ENCODE data around the gene AGXT2. TPM values are rescaled to one million over a fixed set of nuclear protein-coding genes. Genes with fewer than 3 reads are reported as not detected.
A peak's percentile ranks its signal among the peaks of the same experiment; 100 is the strongest.

Gene AGXT2
- total and polyA plus RNA-seq, 2 of the 13 experiments (the other 11 are each of a cell fraction or from before 2014, with no cell fraction given): 0.04 to 0.13 TPM

GRCh38 chr5:34967540-34967939 lies 80.2 kb downstream of the AGXT2 start (continued):
- TF ChIP-seq GZF1 (CRISPR knock-in tag; IDR thresholded peaks at IDR 0.05): no peak
- TF ChIP-seq MAFF (IDR thresholded peaks at IDR 0.05; ENCODE audit: low read depth, low read length): no peak
- TF ChIP-seq SYNCRIP (IDR thresholded peaks at IDR 0.05; ENCODE audit: insufficient read depth, low read depth, low read length): no peak
- TF ChIP-seq ZMYM3 (CRISPR knock-in tag; IDR thresholded peaks at IDR 0.05): no peak
- no peak for TF ChIP-seq ZNF672 (CRISPR knock-in tag; IDR thresholded peaks at IDR 0.05)
- no peak for TF ChIP-seq ZNF18 (CRISPR knock-in tag; IDR thresholded peaks at IDR 0.05; ENCODE audit: insufficient replicate concordance)
- TF ChIP-seq ZNF891 (CRISPR knock-in tag; IDR thresholded peaks at IDR 0.05): no peak
- no peak for TF ChIP-seq ASH2L (IDR thresholded peaks at IDR 0.05; ENCODE audit: insufficient read length, low read depth, low read length)
- TF ChIP-seq SIX4 (CRISPR knock-in tag; IDR thresholded peaks at IDR 0.05): no peak
- TF ChIP-seq, protein P1, sequence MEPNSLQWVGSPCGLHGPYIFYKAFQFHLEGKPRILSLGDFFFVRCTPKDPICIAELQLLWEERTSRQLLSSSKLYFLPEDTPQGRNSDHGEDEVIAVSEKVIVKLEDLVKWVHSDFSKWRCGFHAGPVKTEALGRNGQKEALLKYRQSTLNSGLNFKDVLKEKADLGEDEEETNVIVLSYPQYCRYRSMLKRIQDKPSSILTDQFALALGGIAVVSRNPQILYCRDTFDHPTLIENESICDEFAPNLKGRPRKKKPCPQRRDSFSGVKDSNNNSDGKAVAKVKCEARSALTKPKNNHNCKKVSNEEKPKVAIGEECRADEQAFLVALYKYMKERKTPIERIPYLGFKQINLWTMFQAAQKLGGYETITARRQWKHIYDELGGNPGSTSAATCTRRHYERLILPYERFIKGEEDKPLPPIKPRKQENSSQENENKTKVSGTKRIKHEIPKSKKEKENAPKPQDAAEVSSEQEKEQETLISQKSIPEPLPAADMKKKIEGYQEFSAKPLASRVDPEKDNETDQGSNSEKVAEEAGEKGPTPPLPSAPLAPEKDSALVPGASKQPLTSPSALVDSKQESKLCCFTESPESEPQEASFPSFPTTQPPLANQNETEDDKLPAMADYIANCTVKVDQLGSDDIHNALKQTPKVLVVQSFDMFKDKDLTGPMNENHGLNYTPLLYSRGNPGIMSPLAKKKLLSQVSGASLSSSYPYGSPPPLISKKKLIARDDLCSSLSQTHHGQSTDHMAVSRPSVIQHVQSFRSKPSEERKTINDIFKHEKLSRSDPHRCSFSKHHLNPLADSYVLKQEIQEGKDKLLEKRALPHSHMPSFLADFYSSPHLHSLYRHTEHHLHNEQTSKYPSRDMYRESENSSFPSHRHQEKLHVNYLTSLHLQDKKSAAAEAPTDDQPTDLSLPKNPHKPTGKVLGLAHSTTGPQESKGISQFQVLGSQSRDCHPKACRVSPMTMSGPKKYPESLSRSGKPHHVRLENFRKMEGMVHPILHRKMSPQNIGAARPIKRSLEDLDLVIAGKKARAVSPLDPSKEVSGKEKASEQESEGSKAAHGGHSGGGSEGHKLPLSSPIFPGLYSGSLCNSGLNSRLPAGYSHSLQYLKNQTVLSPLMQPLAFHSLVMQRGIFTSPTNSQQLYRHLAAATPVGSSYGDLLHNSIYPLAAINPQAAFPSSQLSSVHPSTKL (CRISPR knock-in tag; IDR thresholded peaks at IDR 0.05): peak; percentile 43; the same call in 1 of the 2 replicates
- 0 out of 2 replicates have a peak, but pooled peaks have one; percentile 20 for TF ChIP-seq ZMYM2 (CRISPR knock-in tag; IDR thresholded peaks at IDR 0.05)
- TF ChIP-seq ZNF451 (CRISPR knock-in tag; IDR thresholded peaks at IDR 0.05): no peak
- no peak for TF ChIP-seq BRCA1 (CRISPR knock-in tag; IDR thresholded peaks at IDR 0.05)
- peak; percentile 36; the same call in 1 of the 2 replicates for TF ChIP-seq SALL1 (CRISPR knock-in tag; IDR thresholded peaks at IDR 0.05)
- no peak for TF ChIP-seq SOX6 (IDR thresholded peaks at IDR 0.05)
- TF ChIP-seq SOX6 (CRISPR knock-in tag; IDR thresholded peaks at IDR 0.05): peak; percentile 40
- no peak for TF ChIP-seq ZNF83 (CRISPR knock-in tag; IDR thresholded peaks at IDR 0.05; ENCODE audit: borderline replicate concordance)
- no peak for TF ChIP-seq KDM1A (CRISPR knock-in tag; IDR thresholded peaks at IDR 0.05)
- TF ChIP-seq ZNF468 (CRISPR knock-in tag; IDR thresholded peaks at IDR 0.05): no peak
- peak; percentile 76 for TF ChIP-seq HNF4G (IDR thresholded peaks at IDR 0.05; ENCODE audit: borderline replicate concordance, low read depth, low read length)
- TF ChIP-seq HNF4G (CRISPR knock-in tag; IDR thresholded peaks at IDR 0.05; ENCODE audit: borderline replicate concordance, low read depth): no peak
- TF ChIP-seq ZNF629 (CRISPR knock-in tag; conservative IDR thresholded peaks at IDR 0.05): no peak
- no peak for TF ChIP-seq SOX13 (IDR thresholded peaks at IDR 0.05)
- TF ChIP-seq SOX13 (CRISPR knock-in tag; conservative IDR thresholded peaks at IDR 0.05 in 1 of 2, IDR thresholded peaks at IDR 0.05 in 1 of 2): peak in 1 of 2 experiments; percentile 18; a peak in 1 of 4 replicates
- TF ChIP-seq, protein P2, sequence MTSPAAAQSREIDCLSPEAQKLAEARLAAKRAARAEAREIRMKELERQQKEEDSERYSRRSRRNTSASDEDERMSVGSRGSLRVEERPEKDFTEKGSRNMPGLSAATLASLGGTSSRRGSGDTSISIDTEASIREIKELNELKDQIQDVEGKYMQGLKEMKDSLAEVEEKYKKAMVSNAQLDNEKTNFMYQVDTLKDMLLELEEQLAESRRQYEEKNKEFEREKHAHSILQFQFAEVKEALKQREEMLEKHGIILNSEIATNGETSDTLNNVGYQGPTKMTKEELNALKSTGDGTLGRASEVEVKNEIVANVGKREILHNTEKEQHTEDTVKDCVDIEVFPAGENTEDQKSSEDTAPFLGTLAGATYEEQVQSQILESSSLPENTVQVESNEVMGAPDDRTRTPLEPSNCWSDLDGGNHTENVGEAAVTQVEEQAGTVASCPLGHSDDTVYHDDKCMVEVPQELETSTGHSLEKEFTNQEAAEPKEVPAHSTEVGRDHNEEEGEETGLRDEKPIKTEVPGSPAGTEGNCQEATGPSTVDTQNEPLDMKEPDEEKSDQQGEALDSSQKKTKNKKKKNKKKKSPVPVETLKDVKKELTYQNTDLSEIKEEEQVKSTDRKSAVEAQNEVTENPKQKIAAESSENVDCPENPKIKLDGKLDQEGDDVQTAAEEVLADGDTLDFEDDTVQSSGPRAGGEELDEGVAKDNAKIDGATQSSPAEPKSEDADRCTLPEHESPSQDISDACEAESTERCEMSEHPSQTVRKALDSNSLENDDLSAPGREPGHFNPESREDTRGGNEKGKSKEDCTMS (CRISPR knock-in tag; conservative IDR thresholded peaks at IDR 0.05): no peak
- no peak for TF ChIP-seq PAX8 (CRISPR knock-in tag; IDR thresholded peaks at IDR 0.05; ENCODE audit: borderline replicate concordance)
